Measurements from ENCODE around the gene ATF5. TPM values are rescaled to one million over a fixed set of nuclear protein-coding genes. Genes with fewer than 3 reads are reported as not detected.

The ATF5 gene
- total and polyA plus RNA-seq, 2 donors (not counting 1 experiment from before 2014, with no cell fraction given) = 9.0 to 37.6 TPM

DNA sequence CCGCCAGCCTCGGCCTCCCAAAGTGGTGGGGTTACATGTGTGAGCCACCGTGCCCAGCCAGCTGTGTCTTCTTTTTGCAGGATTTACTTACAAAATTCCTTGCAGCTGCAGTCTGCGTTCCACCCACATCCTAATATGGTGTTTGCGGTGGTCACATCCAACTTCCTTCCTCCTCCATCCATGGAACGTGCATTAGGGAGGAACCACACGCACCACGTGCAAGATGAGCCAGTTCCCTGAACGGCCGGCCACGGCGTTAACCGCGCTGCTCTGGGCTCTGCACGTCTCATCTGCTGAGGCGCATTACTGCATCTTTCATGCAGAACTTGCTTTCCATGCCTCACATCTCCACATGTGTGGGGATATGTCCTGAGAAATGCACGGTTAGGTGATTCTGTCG, 45.0 kb downstream of the ATF5 start:
- DNase-seq (no peak), ATAC-seq (ENCODE audit: low read depth) (no peak)
- H3K4me1 Mint-ChIP-seq = no peaks in the 10 kb centered on the region
- ChIA-PET CTCF (interaction anchor here (1.3 kb wide), 1 partner anchor 63 kb away, joined by 3 read pairs; no protein-coding TSS in a partner anchor), POLR2A (no interaction called here)
- Histone ChIP-seq H3K27me3 (replicated peaks in 1 of 4; ENCODE audit: control extremely low read depth in 1 of 4, control insufficient read depth in 3 of 4, insufficient read depth in 4 of 4, low read length in 3 of 4) (peaks cover 0 to 3% (median 2%) of the 10 kb centered on the region in 4 experiments), H3K4me1 (ENCODE audit: control insufficient read depth in 2 of 2, insufficient read depth in 2 of 2, low read length in 2 of 2) (no peaks in the 10 kb centered on the region), H3K9me3 (ENCODE audit: control extremely low read depth in 1 of 3, control insufficient read depth in 2 of 3, insufficient read depth in 1 of 3, low read length in 2 of 3) (peaks cover 0 to 1% (median 0%) of the 10 kb centered on the region in 3 donors), H3K4me3 (ENCODE audit: control extremely low read depth in 1 of 5, extremely low read depth in 1 of 5, insufficient read depth in 1 of 5, low read depth in 2 of 5, low read length in 4 of 5) (no peak overlapping the region), H2AFZ (ENCODE audit: insufficient read depth, low read depth, low read length, poor library complexity, severe bottlenecking) (no peak overlapping the region), H4K20me1 (ENCODE audit: control insufficient read depth, insufficient read depth, low read length, poor library complexity, severe bottlenecking) (no peaks in the 10 kb centered on the region), H3K79me2 (ENCODE audit: control insufficient read depth, insufficient read depth, low read length) (no peaks in the 10 kb centered on the region), H3K9ac (ENCODE audit: low read length) (no peak overlapping the region), H3K36me3 (replicated peaks in 1 of 2; ENCODE audit: control extremely low read depth in 1 of 2, control insufficient read depth in 1 of 2, extremely low read depth in 1 of 2, insufficient read depth in 2 of 2, low read length in 1 of 2) (peaks cover 2 to 28% of the 10 kb centered on the region in 2 experiments), H3K27ac (ENCODE audit: low read length in 2 of 2) (no peak overlapping the region), H3K4me2 (replicated peaks; ENCODE audit: low read depth, low read length, poor library complexity, severe bottlenecking) (no peak overlapping the region)
- WGBS (ENCODE audit: insufficient coverage) = 90% methylated on average over 18 of the region's 18 CpGs
- no peaks in the 10 kb centered on the region for H3K9me3 Mint-ChIP-seq (ENCODE audit: insufficient read depth)
- no peaks in the 10 kb centered on the region for H3K27me3 Mint-ChIP-seq
- intact Hi-C loops (cut with micrococcal nuclease) = no loop called here
- no peak overlapping the region for H3K4me3 Mint-ChIP-seq
- no peak for TF ChIP-seq CTCF (IDR thresholded peaks at IDR 0.05)
- TF ChIP-seq EZH2 (IDR thresholded peaks at IDR 0.05; ENCODE audit: borderline replicate concordance, insufficient read depth, low read depth, low read length, poor library complexity, severe bottlenecking) = no peak
- peak overlapping the region; percentile 20 for H3K27ac Mint-ChIP-seq

DNA sequence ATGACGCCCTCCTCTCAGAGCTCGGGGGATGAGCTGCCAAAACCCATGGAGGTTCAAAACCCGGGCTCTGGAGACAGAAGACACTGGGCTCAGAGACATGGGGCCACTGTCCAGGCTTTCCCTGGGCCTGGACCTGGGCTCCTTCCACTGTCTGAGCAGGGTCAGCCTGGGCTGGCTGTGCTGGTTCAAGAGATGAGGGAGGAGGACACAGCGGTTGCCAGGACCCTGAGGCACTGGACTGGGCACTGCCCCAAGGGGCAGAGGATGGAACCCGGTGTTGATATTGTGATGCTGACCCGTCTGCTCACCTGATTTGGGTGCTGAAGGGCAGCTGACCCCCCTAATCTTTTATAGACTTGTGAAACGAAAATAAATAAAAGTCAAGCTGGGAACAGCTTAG, 46.0 kb downstream of the ATF5 start:
- no peaks in the 10 kb centered on the region for H3K27me3 ChIP-seq (replicated peaks in 1 of 4; ENCODE audit: control extremely low read depth in 1 of 4, control insufficient read depth in 3 of 4, insufficient read depth in 4 of 4, low read length in 3 of 4)
- intact Hi-C loops (cut with micrococcal nuclease) = no loop called here
- no peaks in the 10 kb centered on the region for H4K20me1 ChIP-seq (ENCODE audit: control insufficient read depth, insufficient read depth, low read length, poor library complexity, severe bottlenecking)
- H3K27ac ChIP-seq (ENCODE audit: low read length in 2 of 2) = no peak overlapping the region
- H2AFZ ChIP-seq (ENCODE audit: insufficient read depth, low read depth, low read length, poor library complexity, severe bottlenecking) = no peak overlapping the region
- H3K36me3 ChIP-seq (replicated peaks in 1 of 2; ENCODE audit: control extremely low read depth in 1 of 2, control insufficient read depth in 1 of 2, extremely low read depth in 1 of 2, insufficient read depth in 2 of 2, low read length in 1 of 2) = peaks cover 2 to 30% of the 10 kb centered on the region in 2 experiments
- TF ChIP-seq EZH2 (IDR thresholded peaks at IDR 0.05; ENCODE audit: borderline replicate concordance, insufficient read depth, low read depth, low read length, poor library complexity, severe bottlenecking) (no peak), CTCF (IDR thresholded peaks at IDR 0.05) (no peak)
- H3K27ac Mint-ChIP-seq = no peak overlapping the region
- ChIA-PET CTCF (interaction anchor here (1.3 kb wide), 1 partner anchor 64 kb away, joined by 3 read pairs; no protein-coding TSS in a partner anchor), POLR2A (no interaction called here)
- no peak overlapping the region for H3K4me2 ChIP-seq (replicated peaks; ENCODE audit: low read depth, low read length, poor library complexity, severe bottlenecking)
- DNase-seq (no peak), ATAC-seq (ENCODE audit: low read depth) (no peak)
- no peaks in the 10 kb centered on the region for H3K4me1 ChIP-seq (ENCODE audit: control insufficient read depth in 2 of 2, insufficient read depth in 2 of 2, low read length in 2 of 2)
- no peaks in the 10 kb centered on the region for H3K9me3 Mint-ChIP-seq (ENCODE audit: insufficient read depth)
- 95% methylated on average over 6 of the region's 7 CpGs for WGBS (ENCODE audit: insufficient coverage)
- no peak overlapping the region for H3K4me3 Mint-ChIP-seq
- H3K79me2 ChIP-seq (ENCODE audit: control insufficient read depth, insufficient read depth, low read length) = no peaks in the 10 kb centered on the region
- H3K9ac ChIP-seq (ENCODE audit: low read length) = no peak overlapping the region
- H3K27me3 Mint-ChIP-seq = no peaks in the 10 kb centered on the region
- no peak overlapping the region for H3K4me3 ChIP-seq (ENCODE audit: control extremely low read depth in 1 of 5, extremely low read depth in 1 of 5, insufficient read depth in 1 of 5, low read depth in 2 of 5, low read length in 4 of 5)
- H3K9me3 ChIP-seq (ENCODE audit: control extremely low read depth in 1 of 3, control insufficient read depth in 2 of 3, insufficient read depth in 1 of 3, low read length in 2 of 3) = no peaks in the 10 kb centered on the region
- no peaks in the 10 kb centered on the region for H3K4me1 Mint-ChIP-seq

Measured in B cell (primary cell).